ENCODE data around the gene SLFN13. TPM values are rescaled to one million over a fixed set of nuclear protein-coding genes. Genes with fewer than 3 reads are reported as not detected.

SLFN13 gene
- polyA plus RNA-seq, 1 of the 3 experiments (the other 2 are of a cell fraction), result under 0.01 TPM

DNA sequence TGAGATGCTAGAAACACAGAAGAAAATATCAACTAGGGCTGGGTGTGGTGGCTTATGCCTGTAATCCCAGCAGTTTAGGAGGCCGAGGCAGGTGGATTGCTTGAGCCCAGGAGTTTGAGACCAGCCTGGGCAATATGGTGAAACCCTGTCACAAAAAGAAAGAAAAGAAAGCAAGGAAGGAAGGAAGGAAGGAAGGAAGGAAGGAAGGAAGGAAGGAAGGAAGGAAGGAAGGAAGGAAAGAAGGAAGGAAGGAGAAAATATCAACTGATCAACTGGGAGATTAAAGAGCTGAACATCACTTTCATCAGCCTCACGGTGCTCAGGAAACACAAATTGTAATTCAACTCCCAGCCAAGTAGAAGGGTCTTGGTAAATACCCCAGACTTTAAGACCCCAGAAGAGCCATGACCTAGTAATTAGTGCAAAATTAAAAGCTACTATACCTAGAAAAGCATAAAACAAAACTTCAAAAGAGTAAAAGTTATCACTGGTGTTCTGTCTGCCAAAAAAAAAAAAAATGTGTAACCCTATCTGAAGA lies 27.8 kb upstream of the SLFN13 start:
- 6% methylated on average over 2 of the region's 2 CpGs for WGBS (ENCODE audit: low lambda C conversion rate)
- Histone ChIP-seq H3K9ac (no peak overlapping the region), H4K20me1 (ENCODE audit: insufficient read depth) (no peaks in the 10 kb centered on the region), H3K79me2 (ENCODE audit: insufficient read depth) (no peaks in the 10 kb centered on the region), H3K4me3 (ENCODE audit: low read depth in 2 of 2, low read length in 1 of 2) (no peak overlapping the region), H3F3A (replicated peaks; ENCODE audit: insufficient read depth) (no peaks in the 10 kb centered on the region), H3K9me3 (no peaks in the 10 kb centered on the region; the same call in 1 of the 2 replicates), H3K9me2 (no peaks in the 10 kb centered on the region), H2AFZ (ENCODE audit: low read depth) (no peak overlapping the region), H3K27ac (ENCODE audit: low read depth in 2 of 2, low read length in 1 of 2) (no peak overlapping the region), H3K36me3 (replicated peaks in 1 of 2; ENCODE audit: control insufficient read depth in 1 of 2, insufficient read depth in 2 of 2, low read length in 1 of 2) (no peaks in the 10 kb centered on the region), H3K4me2 (no peak overlapping the region), H3K4me1 (ENCODE audit: control insufficient read depth in 1 of 2, insufficient read depth in 2 of 2, low read depth in 1 of 2, low read length in 1 of 2) (no peaks in the 10 kb centered on the region), H3K27me3 (ENCODE audit: insufficient read depth) (peaks cover 27% of the 10 kb centered on the region)
- no peak for TF ChIP-seq TEAD4 (IDR thresholded peaks at IDR 0.05; ENCODE audit: borderline replicate concordance, insufficient read depth)
- TF ChIP-seq SMC3 (IDR thresholded peaks at IDR 0.05; ENCODE audit: low read depth, low read length), result no peak
- no peak for TF ChIP-seq RXRA (IDR thresholded peaks at IDR 0.05; ENCODE audit: borderline replicate concordance, low read depth)
- TF ChIP-seq EZH2phosphoT487 (IDR thresholded peaks at IDR 0.05; ENCODE audit: borderline replicate concordance, low read depth), result no peak
- TF ChIP-seq RCOR1 (IDR thresholded peaks at IDR 0.05; ENCODE audit: low read length), result no peak
- no peak for TF ChIP-seq POLR2AphosphoS5 (IDR thresholded peaks at IDR 0.05; ENCODE audit: low read depth, low read length)
- no peak for TF ChIP-seq EP300 (IDR thresholded peaks at IDR 0.05; ENCODE audit: borderline replicate concordance in 1 of 2, low read depth in 1 of 2, low read length in 1 of 2)
- no peak for TF ChIP-seq NRF1 (IDR thresholded peaks at IDR 0.05; ENCODE audit: low read depth, low read length)
- TF ChIP-seq MEF2A (IDR thresholded peaks at IDR 0.05; ENCODE audit: borderline replicate concordance, low read depth), result no peak
- no peak for TF ChIP-seq CHD2 (IDR thresholded peaks at IDR 0.05; ENCODE audit: low read length, partially characterized antibody)
- TF ChIP-seq TCF12 (IDR thresholded peaks at IDR 0.05), result no peak
- TF ChIP-seq MXI1 (IDR thresholded peaks at IDR 0.05; ENCODE audit: low read depth, low read length), result no peak
- TF ChIP-seq, protein P1, sequence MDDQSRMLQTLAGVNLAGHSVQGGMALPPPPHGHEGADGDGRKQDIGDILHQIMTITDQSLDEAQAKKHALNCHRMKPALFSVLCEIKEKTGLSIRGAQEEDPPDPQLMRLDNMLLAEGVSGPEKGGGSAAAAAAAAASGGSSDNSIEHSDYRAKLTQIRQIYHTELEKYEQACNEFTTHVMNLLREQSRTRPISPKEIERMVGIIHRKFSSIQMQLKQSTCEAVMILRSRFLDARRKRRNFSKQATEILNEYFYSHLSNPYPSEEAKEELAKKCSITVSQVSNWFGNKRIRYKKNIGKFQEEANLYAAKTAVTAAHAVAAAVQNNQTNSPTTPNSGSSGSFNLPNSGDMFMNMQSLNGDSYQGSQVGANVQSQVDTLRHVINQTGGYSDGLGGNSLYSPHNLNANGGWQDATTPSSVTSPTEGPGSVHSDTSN (IDR thresholded peaks at IDR 0.05), result no peak
- no peak for TF ChIP-seq TAF1 (IDR thresholded peaks at IDR 0.05; ENCODE audit: borderline replicate concordance, low read depth, low read length)
- TF ChIP-seq, protein P2, sequence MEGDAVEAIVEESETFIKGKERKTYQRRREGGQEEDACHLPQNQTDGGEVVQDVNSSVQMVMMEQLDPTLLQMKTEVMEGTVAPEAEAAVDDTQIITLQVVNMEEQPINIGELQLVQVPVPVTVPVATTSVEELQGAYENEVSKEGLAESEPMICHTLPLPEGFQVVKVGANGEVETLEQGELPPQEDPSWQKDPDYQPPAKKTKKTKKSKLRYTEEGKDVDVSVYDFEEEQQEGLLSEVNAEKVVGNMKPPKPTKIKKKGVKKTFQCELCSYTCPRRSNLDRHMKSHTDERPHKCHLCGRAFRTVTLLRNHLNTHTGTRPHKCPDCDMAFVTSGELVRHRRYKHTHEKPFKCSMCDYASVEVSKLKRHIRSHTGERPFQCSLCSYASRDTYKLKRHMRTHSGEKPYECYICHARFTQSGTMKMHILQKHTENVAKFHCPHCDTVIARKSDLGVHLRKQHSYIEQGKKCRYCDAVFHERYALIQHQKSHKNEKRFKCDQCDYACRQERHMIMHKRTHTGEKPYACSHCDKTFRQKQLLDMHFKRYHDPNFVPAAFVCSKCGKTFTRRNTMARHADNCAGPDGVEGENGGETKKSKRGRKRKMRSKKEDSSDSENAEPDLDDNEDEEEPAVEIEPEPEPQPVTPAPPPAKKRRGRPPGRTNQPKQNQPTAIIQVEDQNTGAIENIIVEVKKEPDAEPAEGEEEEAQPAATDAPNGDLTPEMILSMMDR (IDR thresholded peaks at IDR 0.05), result no peak
- TF ChIP-seq, protein P3, sequence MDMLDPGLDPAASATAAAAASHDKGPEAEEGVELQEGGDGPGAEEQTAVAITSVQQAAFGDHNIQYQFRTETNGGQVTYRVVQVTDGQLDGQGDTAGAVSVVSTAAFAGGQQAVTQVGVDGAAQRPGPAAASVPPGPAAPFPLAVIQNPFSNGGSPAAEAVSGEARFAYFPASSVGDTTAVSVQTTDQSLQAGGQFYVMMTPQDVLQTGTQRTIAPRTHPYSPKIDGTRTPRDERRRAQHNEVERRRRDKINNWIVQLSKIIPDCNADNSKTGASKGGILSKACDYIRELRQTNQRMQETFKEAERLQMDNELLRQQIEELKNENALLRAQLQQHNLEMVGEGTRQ (IDR thresholded peaks at IDR 0.05; ENCODE audit: borderline replicate concordance, low read depth, low read length), result no peak
- TF ChIP-seq, protein P4, sequence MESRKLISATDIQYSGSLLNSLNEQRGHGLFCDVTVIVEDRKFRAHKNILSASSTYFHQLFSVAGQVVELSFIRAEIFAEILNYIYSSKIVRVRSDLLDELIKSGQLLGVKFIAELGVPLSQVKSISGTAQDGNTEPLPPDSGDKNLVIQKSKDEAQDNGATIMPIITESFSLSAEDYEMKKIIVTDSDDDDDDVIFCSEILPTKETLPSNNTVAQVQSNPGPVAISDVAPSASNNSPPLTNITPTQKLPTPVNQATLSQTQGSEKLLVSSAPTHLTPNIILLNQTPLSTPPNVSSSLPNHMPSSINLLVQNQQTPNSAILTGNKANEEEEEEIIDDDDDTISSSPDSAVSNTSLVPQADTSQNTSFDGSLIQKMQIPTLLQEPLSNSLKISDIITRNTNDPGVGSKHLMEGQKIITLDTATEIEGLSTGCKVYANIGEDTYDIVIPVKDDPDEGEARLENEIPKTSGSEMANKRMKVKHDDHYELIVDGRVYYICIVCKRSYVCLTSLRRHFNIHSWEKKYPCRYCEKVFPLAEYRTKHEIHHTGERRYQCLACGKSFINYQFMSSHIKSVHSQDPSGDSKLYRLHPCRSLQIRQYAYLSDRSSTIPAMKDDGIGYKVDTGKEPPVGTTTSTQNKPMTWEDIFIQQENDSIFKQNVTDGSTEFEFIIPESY (IDR thresholded peaks at IDR 0.05; ENCODE audit: borderline replicate concordance, low read depth), result no peak
- ChIA-PET CTCF (no interaction called here), POLR2A (no interaction called here)
- no peak for DNase-seq

Data from SK-N-SH (cell line).